Trophoblast cell (in vitro differentiated cells and primary cell): ENCODE results near the gene FHIT.

Experiments used
- DNase-seq, 2 donors: peaks; one replicate each; pipeline ENCODE4 v3.0.0-alpha.2; 2016
- H2AFZ ChIP-seq: 2 replicates; pipeline ENCODE4 v1.6.1; 2013; ENCODE audit warnings: low read length, moderate library complexity, mild to moderate bottlenecking; ENCODE audit not compliant: insufficient read depth, poor library complexity
- H2AK5ac ChIP-seq: 2 replicates; pipeline ENCODE4 v1.6.1; 2013; ENCODE audit warnings: mild to moderate bottlenecking, low read length
- H2BK120ac ChIP-seq: 2 replicates; pipeline ENCODE4 v1.6.1; 2013; ENCODE audit warnings: low read length, mild to moderate bottlenecking, moderate library complexity; ENCODE audit not compliant: insufficient read depth, poor library complexity
- H2BK12ac ChIP-seq: 2 replicates; pipeline ENCODE4 v1.6.1; 2013; ENCODE audit warnings: mild to moderate bottlenecking, low read length, moderate library complexity
- H2BK5ac ChIP-seq: 2 replicates; pipeline ENCODE4 v1.6.1; 2013; ENCODE audit warnings: low read length, low read depth, moderate library complexity, mild to moderate bottlenecking; ENCODE audit not compliant: poor library complexity
- H3K14ac ChIP-seq: 2 replicates; pipeline ENCODE4 v1.6.1; 2013; ENCODE audit warnings: mild to moderate bottlenecking, low read length
- H3K18ac ChIP-seq: 2 replicates; pipeline ENCODE4 v1.6.1; 2013; ENCODE audit warnings: mild to moderate bottlenecking, low read length
- H3K23ac ChIP-seq: 2 replicates; pipeline ENCODE4 v1.6.1; 2013; ENCODE audit warnings: low read length
- H3K27ac ChIP-seq: 2 replicates; pipeline ENCODE4 v1.5.1; 2013; ENCODE audit warnings: low read depth, mild to moderate bottlenecking, inconsistent platforms, low read length, moderate library complexity
- H3K27me3 ChIP-seq: 2 replicates; pipeline ENCODE4 v1.6.1; 2013; ENCODE audit warnings: inconsistent platforms, mild to moderate bottlenecking, low read length, moderate library complexity; ENCODE audit not compliant: insufficient read depth
- H3K36me3 ChIP-seq, 2 experiments: 1 replicate in 1 of 2; 2 replicates in 1 of 2; pipeline ENCODE4 v1.6.1; 2013; ENCODE audit warnings: low read length in 2 of 2, mild to moderate bottlenecking in 2 of 2, moderate library complexity in 1 of 2; ENCODE audit not compliant: insufficient read depth in 2 of 2, control insufficient read depth in 1 of 2
- H3K4ac ChIP-seq: 2 replicates; pipeline ENCODE4 v1.6.1; 2013; ENCODE audit warnings: low read depth, mild to moderate bottlenecking, low read length, moderate library complexity
- H3K4me1 ChIP-seq, 2 experiments: 1 replicate in 1 of 2; 2 replicates in 1 of 2; pipeline ENCODE4 v1.6.1; 2013; ENCODE audit warnings: low read length in 2 of 2, mild to moderate bottlenecking in 2 of 2, moderate library complexity in 1 of 2; ENCODE audit not compliant: insufficient read depth in 2 of 2, control insufficient read depth in 1 of 2
- H3K4me2 ChIP-seq: 2 replicates; pipeline ENCODE4 v1.6.1; 2013; ENCODE audit warnings: inconsistent platforms, mild to moderate bottlenecking, low read length, moderate library complexity
- H3K4me3 ChIP-seq: 2 replicates; pipeline ENCODE4 v1.5.1; 2013; ENCODE audit warnings: mild to moderate bottlenecking, low read depth, low read length, inconsistent platforms
- H3K79me1 ChIP-seq: one replicate; pipeline ENCODE4 v1.6.1; 2013; ENCODE audit warnings: low read length
- H3K79me2 ChIP-seq: 2 replicates; pipeline ENCODE4 v1.6.1; 2013; ENCODE audit warnings: low read length, mild to moderate bottlenecking; ENCODE audit not compliant: control insufficient read depth, insufficient read depth, poor library complexity
- H3K9ac ChIP-seq: 2 replicates; pipeline ENCODE4 v1.6.1; 2013; ENCODE audit warnings: mild to moderate bottlenecking, low read length
- H3K9me3 ChIP-seq: 2 replicates; pipeline ENCODE4 v1.6.1; 2013; ENCODE audit warnings: low read depth, mild to moderate bottlenecking, control low read depth, inconsistent platforms, low read length; ENCODE audit not compliant: insufficient read depth
- H4K12ac ChIP-seq: 2 replicates; pipeline ENCODE4 v1.6.1; 2013; ENCODE audit warnings: low read depth, mild to moderate bottlenecking, low read length, moderate library complexity
- H4K8ac ChIP-seq: 2 replicates; pipeline ENCODE4 v1.6.1; 2013; ENCODE audit warnings: low read depth, mild to moderate bottlenecking, low read length, moderate library complexity
- H4K91ac ChIP-seq: one replicate; pipeline ENCODE4 v1.6.1; 2013; ENCODE audit warnings: low read depth, mild to moderate bottlenecking, low read length, moderate library complexity
- WGBS: extraction: QIAGEN DNeasy Blood & Tissue Kit; methylation state at CpG from one replicate; pipeline ENCODE4 v1.1.7; 2013; ENCODE audit warnings: missing lambda C conversion rate; ENCODE audit not compliant: insufficient read length, insufficient coverage; ENCODE audit errors: extremely low coverage; 5-methylcytosine and 5-hydroxymethylcytosine counted together

Gene FHIT

DNA sequence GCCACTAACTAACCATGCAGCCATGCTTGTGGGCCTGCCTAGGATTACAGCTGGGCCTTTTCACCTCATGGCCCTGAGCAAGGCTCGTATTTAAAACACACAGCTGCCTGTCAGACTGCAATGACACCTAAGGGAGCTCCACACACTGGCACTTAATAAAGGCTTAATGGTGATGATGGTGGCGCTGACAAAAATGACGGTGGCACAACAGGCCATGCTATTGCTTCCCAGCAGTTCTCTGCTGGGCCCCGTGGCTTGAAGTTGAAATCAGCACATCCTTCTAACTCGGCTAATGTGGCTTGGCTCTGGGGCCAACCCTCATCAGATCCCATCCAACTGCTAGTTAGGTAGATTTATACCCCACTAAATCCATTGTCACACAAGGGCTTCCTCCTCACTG lies 112.9 kb downstream of the FHIT start:
- no peak overlapping the region for H2AFZ ChIP-seq
- H3K4me3 ChIP-seq: no peak overlapping the region
- no peak overlapping the region for H3K23ac ChIP-seq
- no peak overlapping the region for H2BK5ac ChIP-seq
- H3K27ac ChIP-seq: no peak overlapping the region
- H3K9ac ChIP-seq: no peak overlapping the region
- H4K8ac ChIP-seq: no peak overlapping the region
- no peak overlapping the region for H4K12ac ChIP-seq
- H3K79me2 ChIP-seq: no peaks in the 10 kb centered on the region
- H3K4ac ChIP-seq: no peak overlapping the region
- H2BK12ac ChIP-seq: no peak overlapping the region
- H3K9me3 ChIP-seq: no peaks in the 10 kb centered on the region
- no peaks in the 10 kb centered on the region for H3K27me3 ChIP-seq
- H3K36me3 ChIP-seq: no peaks in the 10 kb centered on the region
- no peak overlapping the region for H3K14ac ChIP-seq
- no peak overlapping the region for H3K4me2 ChIP-seq
- H4K91ac ChIP-seq: no peak overlapping the region
- H3K4me1 ChIP-seq: peaks cover 0 to 3% of the 10 kb centered on the region in 2 experiments
- H3K79me1 ChIP-seq: no peaks in the 10 kb centered on the region
- no CpG with 5 or more reads among the region's 5 CpGs for WGBS
- no peak for DNase-seq
- no peak overlapping the region for H2AK5ac ChIP-seq
- no peak overlapping the region for H2BK120ac ChIP-seq
- H3K18ac ChIP-seq: no peak overlapping the region

DNA sequence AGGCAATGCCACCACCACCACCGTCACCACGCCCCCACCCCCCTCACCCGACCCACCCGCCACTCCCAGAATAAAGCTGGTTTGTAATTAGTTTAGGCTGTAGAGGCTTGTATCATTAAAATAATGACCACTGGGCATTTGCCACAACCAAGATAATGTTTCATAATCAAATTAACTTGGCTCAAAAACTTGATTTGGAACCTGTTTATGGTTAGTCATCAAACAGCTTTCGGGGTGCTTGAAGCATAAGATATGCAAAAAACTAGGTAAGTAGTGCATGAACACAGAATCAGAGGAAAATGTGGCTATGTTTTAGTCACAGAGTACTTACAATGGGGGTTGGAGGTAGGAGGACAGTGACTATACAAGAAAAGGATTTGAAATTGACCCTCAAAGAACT lies 115.1 kb downstream of the FHIT start:
- Histone ChIP-seq H3K4ac (no peak overlapping the region), H2AK5ac (no peak overlapping the region), H3K36me3 (no peaks in the 10 kb centered on the region), H3K4me1 (no peaks in the 10 kb centered on the region), H4K8ac (no peak overlapping the region), H2AFZ (no peak overlapping the region), H3K14ac (no peak overlapping the region), H4K12ac (no peak overlapping the region), H2BK120ac (no peak overlapping the region), H3K18ac (no peak overlapping the region), H3K9ac (no peak overlapping the region), H3K4me2 (no peak overlapping the region), H3K23ac (no peak overlapping the region), H3K9me3 (no peaks in the 10 kb centered on the region), H3K27ac (no peak overlapping the region), H3K27me3 (no peaks in the 10 kb centered on the region), H3K79me2 (no peaks in the 10 kb centered on the region), H2BK5ac (no peak overlapping the region), H3K4me3 (no peak overlapping the region), H4K91ac (no peak overlapping the region), H3K79me1 (no peaks in the 10 kb centered on the region), H2BK12ac (no peak overlapping the region)
- no CpG with 5 or more reads among the region's 5 CpGs for WGBS
- no peak for DNase-seq

DNA sequence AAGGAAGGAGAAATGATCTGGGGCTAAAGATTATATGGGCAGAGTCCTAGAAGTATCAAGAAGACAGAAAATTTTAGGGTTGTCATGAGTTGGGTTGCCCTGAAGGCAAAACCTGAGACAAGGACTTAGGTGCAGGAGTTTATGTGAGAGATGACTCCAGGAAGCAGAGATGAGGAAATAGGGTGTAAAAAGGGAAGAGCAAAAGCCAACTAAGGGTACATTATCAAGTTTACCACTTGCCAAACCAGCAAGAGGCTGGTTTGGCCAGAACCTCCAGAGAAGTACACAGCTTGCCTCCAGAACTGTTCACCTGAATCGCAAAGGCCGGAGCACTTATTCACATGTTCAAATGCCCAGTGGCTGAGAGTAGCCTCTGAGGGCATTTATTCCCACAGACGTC lies 116.7 kb downstream of the FHIT start:
- Histone ChIP-seq H3K4me2 (no peak overlapping the region), H2AK5ac (no peak overlapping the region), H3K14ac (no peak overlapping the region), H3K27ac (no peak overlapping the region), H3K4ac (no peak overlapping the region), H4K8ac (no peak overlapping the region), H3K4me1 (no peaks in the 10 kb centered on the region), H3K9me3 (no peaks in the 10 kb centered on the region), H2BK120ac (no peak overlapping the region), H2BK12ac (no peak overlapping the region), H3K27me3 (no peaks in the 10 kb centered on the region), H4K12ac (no peak overlapping the region), H3K23ac (no peak overlapping the region), H2AFZ (no peak overlapping the region), H3K79me2 (no peaks in the 10 kb centered on the region), H3K4me3 (no peak overlapping the region), H3K79me1 (no peaks in the 10 kb centered on the region), H3K18ac (no peak overlapping the region), H2BK5ac (no peak overlapping the region), H3K9ac (no peak overlapping the region), H4K91ac (no peak overlapping the region), H3K36me3 (no peaks in the 10 kb centered on the region)
- WGBS: no CpG with 5 or more reads among the region's 3 CpGs
- DNase-seq: no peak

DNA sequence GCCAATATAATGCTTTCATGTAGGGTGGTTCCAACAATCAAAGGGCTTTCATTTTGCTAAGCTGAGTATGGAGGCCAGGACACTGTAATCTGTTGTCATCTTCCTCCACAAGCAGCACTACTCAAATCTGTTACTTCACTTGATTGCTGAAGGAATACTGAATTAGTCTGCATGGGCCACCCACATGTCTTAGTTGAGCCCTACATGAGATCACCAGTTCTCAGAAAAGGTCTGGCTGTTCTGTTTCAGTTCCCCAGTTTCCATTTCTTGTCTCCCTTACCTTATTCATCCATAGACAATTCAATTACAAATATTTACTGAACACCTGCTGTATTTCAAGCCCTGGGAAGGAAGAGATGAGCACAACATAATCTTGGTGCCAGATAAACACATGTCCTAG lies 119.2 kb downstream of the FHIT start:
- Histone ChIP-seq H4K8ac (no peak overlapping the region), H3K79me2 (no peaks in the 10 kb centered on the region)

More for the DNA sequence above, 119.2 kb downstream of the FHIT start:
- H2AFZ ChIP-seq: no peak overlapping the region
- no peak overlapping the region for H3K4me2 ChIP-seq
- no peak overlapping the region for H4K91ac ChIP-seq
- H3K4me3 ChIP-seq: no peak overlapping the region
- H4K12ac ChIP-seq: no peak overlapping the region
- H3K9ac ChIP-seq: no peak overlapping the region
- no peak overlapping the region for H3K4ac ChIP-seq
- no peaks in the 10 kb centered on the region for H3K9me3 ChIP-seq
- no peaks in the 10 kb centered on the region for H3K79me1 ChIP-seq
- no peaks in the 10 kb centered on the region for H3K27me3 ChIP-seq
- H3K14ac ChIP-seq: no peak overlapping the region
- no peak overlapping the region for H3K23ac ChIP-seq
- H2BK5ac ChIP-seq: no peak overlapping the region
- H2BK120ac ChIP-seq: no peak overlapping the region
- H3K4me1 ChIP-seq: no peaks in the 10 kb centered on the region
- no peak overlapping the region for H2AK5ac ChIP-seq
- H3K27ac ChIP-seq: no peak overlapping the region
- DNase-seq: no peak
- H3K18ac ChIP-seq: no peak overlapping the region
- no peaks in the 10 kb centered on the region for H3K36me3 ChIP-seq
- H2BK12ac ChIP-seq: no peak overlapping the region
